T-helper 2 cell treated with Interferon-gamma antibody and Interleukin-4, amounts not matched to agents 5 μg/mL and 100 μg/mL, for 36 hours (primary cell): ENCODE data around the gene SLC26A1.

Experiments used
- DNase-seq: peaks from one replicate; pipeline ENCODE4 v3.0.0; 2021; ENCODE audit warnings: low spot score
- H3K27ac Mint-ChIP-seq: one replicate; pipeline ENCODE4 v1.8.0; 2021; ENCODE audit warnings: mild to moderate bottlenecking, mixed read lengths
- H3K27me3 Mint-ChIP-seq: one replicate; pipeline ENCODE4 v1.8.0; 2021; ENCODE audit warnings: low read depth, mixed read lengths
- H3K36me3 Mint-ChIP-seq: one replicate; pipeline ENCODE4 v1.8.0; 2021; ENCODE audit warnings: low read depth, mixed read lengths
- H3K4me1 Mint-ChIP-seq: one replicate; pipeline ENCODE4 v1.8.0; 2021; ENCODE audit warnings: low read depth, mixed read lengths
- H3K4me3 Mint-ChIP-seq: one replicate; pipeline ENCODE4 v1.8.0; 2022; ENCODE audit warnings: mild to moderate bottlenecking, moderate library complexity, mixed read lengths
- H3K9me3 Mint-ChIP-seq: one replicate; pipeline ENCODE4 v1.8.0; 2021; ENCODE audit warnings: mixed read lengths

The SLC26A1 gene

GRCh38 chr4:1013225-1014073 is 20.2 kb upstream of the SLC26A1 start:
- no peak overlapping the region for H3K27ac Mint-ChIP-seq
- no peak for DNase-seq
- H3K9me3 Mint-ChIP-seq: no peaks in the 10 kb centered on the region
- peaks cover 7% of the 10 kb centered on the region for H3K27me3 Mint-ChIP-seq
- H3K4me1 Mint-ChIP-seq: peaks cover 9% of the 10 kb centered on the region
- H3K4me3 Mint-ChIP-seq: peak overlapping the region; percentile 57
- no peaks in the 10 kb centered on the region for H3K36me3 Mint-ChIP-seq

- Mint-ChIP-seq H3K36me3 (no peaks in the 10 kb centered on the region), H3K4me1 (peaks cover 12% of the 10 kb centered on the region), H3K4me3 (peak overlapping the region; percentile 50), H3K27ac (no peak overlapping the region), H3K27me3 (peaks cover 17% of the 10 kb centered on the region), H3K9me3 (no peaks in the 10 kb centered on the region)
- no peak for DNase-seq
Measured at GRCh38 chr4:1012034-1012739, 19.0 kb upstream of the SLC26A1 start.

DNA sequence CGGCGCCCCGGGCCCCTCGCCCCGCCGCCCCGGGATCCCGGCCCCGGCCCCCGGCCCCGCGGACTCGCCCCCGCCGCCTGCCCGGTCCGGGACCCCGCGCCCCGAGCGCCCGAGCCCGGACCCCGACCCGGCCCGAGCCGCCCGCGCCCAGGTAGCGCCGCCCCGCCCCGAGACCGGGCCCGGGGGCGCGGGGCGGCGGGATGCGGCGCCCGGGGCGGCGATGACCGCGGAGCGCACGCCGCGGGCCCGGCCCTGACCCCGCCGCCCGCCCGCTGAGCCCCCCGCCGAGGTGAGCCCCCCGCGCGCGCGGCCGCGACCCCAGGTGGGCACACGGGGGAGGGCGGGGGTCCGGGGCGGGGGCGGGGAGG is 18.4 kb upstream of the SLC26A1 start:
- Mint-ChIP-seq H3K36me3 (no peaks in the 10 kb centered on the region), H3K4me3 (no peak overlapping the region), H3K27ac (no peak overlapping the region), H3K27me3 (peaks cover 22% of the 10 kb centered on the region), H3K9me3 (no peaks in the 10 kb centered on the region), H3K4me1 (peaks cover 12% of the 10 kb centered on the region)
- DNase-seq: no peak

- peaks cover 12% of the 10 kb centered on the region for H3K4me1 Mint-ChIP-seq
Measured at GRCh38 chr4:1011022-1011665, 17.9 kb upstream of the SLC26A1 start, which contains the start of gene FGFRL1. Gene FGFRL1, plus strand, starts transcription at chr4:1011626. Its CDS starts 860 bp downstream, at chr4:1012486.

GRCh38 chr4:1010395-1011021 is 17.3 kb upstream of the SLC26A1 start:
- H3K9me3 Mint-ChIP-seq: no peaks in the 10 kb centered on the region
- peak; percentile 80 for DNase-seq
- H3K4me1 Mint-ChIP-seq: peaks cover 12% of the 10 kb centered on the region
- H3K27me3 Mint-ChIP-seq: peaks cover 29% of the 10 kb centered on the region
- peak overlapping the region; percentile 90 for H3K27ac Mint-ChIP-seq
- no peaks in the 10 kb centered on the region for H3K36me3 Mint-ChIP-seq
- peak overlapping the region; percentile 81 for H3K4me3 Mint-ChIP-seq

More at GRCh38 chr4:1011022-1011665, 17.9 kb upstream of the SLC26A1 start, which contains the start of gene FGFRL1:
- peaks cover 27% of the 10 kb centered on the region for H3K27me3 Mint-ChIP-seq
- H3K4me3 Mint-ChIP-seq: peak within 1 kb of the TSS; percentile 81
- peak; percentile 88 for DNase-seq
- H3K36me3 Mint-ChIP-seq: no peaks in the 10 kb centered on the region
- H3K27ac Mint-ChIP-seq: peak within 1 kb of the TSS; percentile 90
- H3K9me3 Mint-ChIP-seq: no peaks in the 10 kb centered on the region

DNA sequence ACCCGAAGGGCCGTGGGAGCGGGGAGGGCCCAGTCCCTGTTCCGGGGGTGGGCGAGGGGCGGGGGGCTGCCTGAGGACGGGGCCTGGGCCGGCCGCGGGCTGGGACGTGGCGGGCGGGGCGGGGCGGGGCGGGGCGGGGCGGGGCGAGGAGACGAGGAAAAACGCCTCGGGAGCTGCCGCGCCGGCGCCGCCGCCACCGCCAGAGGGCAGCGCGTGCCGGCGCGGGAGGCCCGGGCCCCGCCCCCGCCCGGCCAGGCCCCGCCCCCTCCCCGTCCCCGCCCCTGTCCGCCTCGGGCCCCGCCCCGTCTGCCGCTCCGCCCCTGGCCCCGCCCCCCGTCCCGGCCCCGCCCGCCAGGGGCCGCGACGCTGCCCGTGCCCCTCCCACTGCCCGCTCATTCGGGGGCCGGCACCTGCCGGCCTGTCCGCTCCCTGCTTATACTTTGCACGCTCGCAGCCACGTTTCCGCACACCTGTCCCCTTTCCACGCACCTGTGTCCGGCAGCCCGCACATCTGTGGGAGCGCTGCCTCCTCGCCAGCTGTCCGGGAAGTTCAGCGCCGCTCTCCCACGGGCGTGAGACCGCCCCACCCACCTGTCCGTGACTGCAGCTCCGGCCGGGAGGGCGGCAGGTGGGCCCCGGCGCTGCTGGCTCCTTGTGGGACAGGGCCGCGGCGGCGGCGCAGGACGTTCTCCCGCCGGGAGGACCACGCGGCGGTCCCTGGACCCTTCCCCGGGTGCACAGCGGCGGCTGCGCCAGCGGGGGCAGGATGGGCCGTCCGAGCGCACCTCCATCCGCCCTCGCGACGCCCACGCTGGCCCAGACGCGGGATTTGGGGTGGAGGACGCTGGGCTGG is 16.6 kb upstream of the SLC26A1 start:
- Mint-ChIP-seq H3K27me3 (peaks cover 30% of the 10 kb centered on the region), H3K36me3 (no peaks in the 10 kb centered on the region), H3K9me3 (no peaks in the 10 kb centered on the region), H3K4me3 (peak overlapping the region; percentile 81), H3K27ac (peak overlapping the region; percentile 10), H3K4me1 (peaks cover 12% of the 10 kb centered on the region)
- peak; percentile 63 for DNase-seq

GRCh38 chr4:1008840-1009541 is 15.8 kb upstream of the SLC26A1 start:
- no peak for DNase-seq
- Mint-ChIP-seq H3K4me3 (peak overlapping the region; percentile 74), H3K9me3 (no peaks in the 10 kb centered on the region), H3K4me1 (peaks cover 12% of the 10 kb centered on the region), H3K27ac (no peak overlapping the region), H3K27me3 (peaks cover 35% of the 10 kb centered on the region), H3K36me3 (no peaks in the 10 kb centered on the region)

GRCh38 chr4:1006856-1007255 is 13.7 kb upstream of the SLC26A1 start:
- Mint-ChIP-seq H3K36me3 (no peaks in the 10 kb centered on the region), H3K9me3 (no peaks in the 10 kb centered on the region), H3K27me3 (peaks cover 41% of the 10 kb centered on the region), H3K27ac (no peak overlapping the region), H3K4me3 (no peak overlapping the region), H3K4me1 (peaks cover 12% of the 10 kb centered on the region)
- DNase-seq: no peak

DNA sequence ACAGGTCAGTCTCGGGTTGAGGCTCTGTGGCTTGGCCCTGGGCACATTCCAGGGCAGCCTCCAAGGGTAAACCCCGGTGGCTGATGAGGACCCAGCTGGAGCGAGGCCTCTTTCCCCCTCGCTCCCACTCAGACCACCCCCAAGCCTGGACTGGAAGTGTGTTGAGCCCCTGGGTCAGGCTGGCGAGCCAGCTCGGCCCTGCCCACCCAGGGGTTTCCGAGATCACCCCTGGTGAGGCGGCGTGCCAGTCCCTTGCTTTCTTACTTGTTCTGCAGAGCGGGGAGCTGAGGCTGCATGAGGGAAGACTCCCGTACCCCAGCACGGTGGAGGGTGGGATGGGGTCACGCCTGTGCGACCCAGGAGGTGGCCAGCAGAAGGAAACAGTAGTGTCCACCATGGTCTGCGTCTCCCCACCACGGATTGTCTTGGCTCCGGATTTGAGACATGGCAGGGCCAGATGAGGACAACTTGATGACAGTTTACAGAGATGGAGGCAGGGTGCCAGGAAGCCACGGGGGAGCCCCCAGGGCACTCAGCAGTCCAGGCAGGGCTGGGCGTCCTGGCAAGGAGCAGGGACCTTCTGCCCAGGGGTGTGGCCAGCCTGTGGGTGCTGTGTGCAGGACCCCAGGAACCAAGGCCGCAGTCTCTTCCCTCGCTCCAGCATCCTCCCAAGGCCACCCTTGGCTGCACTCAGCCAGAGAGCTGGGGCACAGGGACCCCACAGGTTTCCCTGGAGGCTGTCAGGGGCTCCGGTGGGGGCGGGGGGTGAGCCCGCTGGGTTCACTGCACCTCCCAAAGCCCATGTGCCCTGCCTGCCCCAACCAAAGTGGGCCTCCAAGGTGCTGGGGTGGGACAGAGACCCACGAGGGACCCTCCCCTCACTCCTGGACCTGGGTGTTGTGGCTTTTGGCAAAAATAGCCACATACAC is 11.6 kb upstream of the SLC26A1 start:
- no peak overlapping the region for H3K4me3 Mint-ChIP-seq
- H3K27ac Mint-ChIP-seq: no peak overlapping the region
- no peaks in the 10 kb centered on the region for H3K9me3 Mint-ChIP-seq
- peaks cover 7% of the 10 kb centered on the region for H3K4me1 Mint-ChIP-seq
- peaks cover 49% of the 10 kb centered on the region for H3K27me3 Mint-ChIP-seq
- H3K36me3 Mint-ChIP-seq: no peaks in the 10 kb centered on the region
- no peak for DNase-seq

GRCh38 chr4:1004071-1004418 is 10.8 kb upstream of the SLC26A1 start:
- H3K27me3 Mint-ChIP-seq: peaks cover 51% of the 10 kb centered on the region
- DNase-seq: no peak
- no peaks in the 10 kb centered on the region for H3K36me3 Mint-ChIP-seq
- H3K27ac Mint-ChIP-seq: no peak overlapping the region
- H3K4me1 Mint-ChIP-seq: peaks cover 6% of the 10 kb centered on the region
- no peaks in the 10 kb centered on the region for H3K9me3 Mint-ChIP-seq
- H3K4me3 Mint-ChIP-seq: no peak overlapping the region

DNA sequence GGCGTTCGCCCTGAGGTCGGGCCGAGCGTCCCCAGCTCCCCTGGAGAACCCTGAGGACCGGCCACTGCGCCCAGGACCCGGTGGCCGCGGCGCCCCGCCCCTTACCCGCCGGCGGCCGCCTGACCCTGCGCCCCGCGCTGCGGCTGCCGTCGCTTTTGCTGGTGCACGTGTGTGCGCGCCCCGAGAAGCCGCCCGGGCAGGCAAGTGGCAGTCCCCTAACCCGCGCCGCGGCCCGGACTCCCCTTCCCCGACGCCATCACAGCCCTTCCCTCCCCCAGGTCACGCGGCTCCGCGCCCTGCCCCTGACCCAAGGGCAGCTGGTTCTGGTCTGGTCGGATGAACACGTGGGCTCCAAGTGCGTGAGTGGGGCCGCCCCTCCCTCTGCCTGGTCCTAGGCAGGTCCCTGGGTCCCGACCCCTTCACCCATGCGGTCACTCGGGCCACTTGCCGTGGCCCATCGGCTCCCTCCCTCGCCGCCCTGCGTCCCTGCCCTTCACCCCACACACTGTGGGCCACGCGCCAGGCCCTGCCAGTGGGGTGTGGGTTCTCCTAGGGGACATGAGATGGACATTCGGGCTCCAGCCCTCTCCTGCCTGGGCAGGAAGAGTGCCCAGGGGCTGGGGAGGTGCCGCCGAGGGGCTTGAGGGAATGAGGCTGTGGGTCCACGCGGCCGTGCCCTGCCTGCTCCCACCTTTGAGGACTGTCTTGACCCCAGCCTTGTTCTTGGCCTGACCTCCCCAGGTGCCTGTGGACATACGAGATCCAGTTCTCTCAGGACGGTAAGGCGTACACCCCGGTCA is 10.3 kb upstream of the SLC26A1 start:
- H3K9me3 Mint-ChIP-seq: no peaks in the 10 kb centered on the region
- peaks cover 3% of the 10 kb centered on the region for H3K4me1 Mint-ChIP-seq
- H3K4me3 Mint-ChIP-seq: no peak overlapping the region
- H3K36me3 Mint-ChIP-seq: no peaks in the 10 kb centered on the region
- H3K27me3 Mint-ChIP-seq: peaks cover 50% of the 10 kb centered on the region
- no peak overlapping the region for H3K27ac Mint-ChIP-seq
- no peak for DNase-seq
